HUES6 (cell line): ENCODE measurements around the gene TOX2.

Source experiments
- H3K27ac ChIP-seq: 2 replicates; pipeline ENCODE4 v1.7.0; 2013; ENCODE audit warnings: low read depth, mild to moderate bottlenecking, low read length, inconsistent platforms
- H3K27me3 ChIP-seq: 2 replicates; pipeline ENCODE4 v1.6.1; 2013; ENCODE audit warnings: low read length; ENCODE audit not compliant: control insufficient read depth, insufficient read depth
- H3K36me3 ChIP-seq: 2 replicates; pipeline ENCODE4 v1.6.1; 2013; ENCODE audit warnings: low read length; ENCODE audit not compliant: control insufficient read depth, insufficient read depth
- H3K4me1 ChIP-seq: 2 replicates; pipeline ENCODE4 v1.6.1; 2013; ENCODE audit warnings: low read length; ENCODE audit not compliant: control insufficient read depth, insufficient read depth
- H3K4me3 ChIP-seq: 2 replicates; pipeline ENCODE4 v1.5.1; 2013; ENCODE audit warnings: low read depth, low read length
- H3K9ac ChIP-seq: one replicate; pipeline ENCODE4 v1.6.1; 2013; ENCODE audit warnings: mild to moderate bottlenecking, low read length
- H3K9me3 ChIP-seq: 2 replicates; pipeline ENCODE4 v1.6.1; 2013; ENCODE audit warnings: low read depth, low read length; ENCODE audit not compliant: control insufficient read depth, insufficient read depth

Gene TOX2

GRCh38 chr20:43914311-43915210 lies at the start of gene TOX2:
Gene TOX2 (plus strand): TSS chr20:43914852. CDS start chr20:43914892, 40 bp downstream.
- Histone ChIP-seq H3K27ac (no peak within 1 kb of the TSS), H3K4me1 (peaks cover 9% of the 10 kb centered on the region), H3K4me3 (peak within 1 kb of the TSS; percentile 74), H3K27me3 (peaks cover 47% of the 10 kb centered on the region), H3K9me3 (no peaks in the 10 kb centered on the region), H3K9ac (peak within 1 kb of the TSS; percentile 29), H3K36me3 (no peaks in the 10 kb centered on the region)

- no peaks in the 10 kb centered on the region for H3K27me3 ChIP-seq
- no peak overlapping the region for H3K9ac ChIP-seq
- H3K4me3 ChIP-seq, result no peak overlapping the region
- H3K36me3 ChIP-seq, result no peaks in the 10 kb centered on the region
- no peaks in the 10 kb centered on the region; the same call in 1 of the 2 replicates for H3K4me1 ChIP-seq
- H3K9me3 ChIP-seq, result no peaks in the 10 kb centered on the region
- H3K27ac ChIP-seq, result no peak overlapping the region
Observed at GRCh38 chr20:43868091-43868490, 46.6 kb upstream of the TOX2 start.

GRCh38 chr20:43870484-43870883 lies 44.2 kb upstream of the TOX2 start:
- no peaks in the 10 kb centered on the region for H3K9me3 ChIP-seq
- no peaks in the 10 kb centered on the region for H3K36me3 ChIP-seq
- H3K27ac ChIP-seq, result no peak overlapping the region
- H3K4me1 ChIP-seq, result no peaks in the 10 kb centered on the region
- no peak overlapping the region for H3K9ac ChIP-seq
- no peaks in the 10 kb centered on the region for H3K27me3 ChIP-seq
- no peak overlapping the region for H3K4me3 ChIP-seq

- Histone ChIP-seq H3K36me3 (no peaks in the 10 kb centered on the region), H3K4me3 (no peak overlapping the region), H3K9ac (no peak overlapping the region), H3K4me1 (no peaks in the 10 kb centered on the region), H3K27me3 (no peaks in the 10 kb centered on the region), H3K27ac (no peak overlapping the region), H3K9me3 (peaks cover 7% of the 10 kb centered on the region; the same call in 1 of the 2 replicates)
Observed at GRCh38 chr20:43878776-43879175, 35.9 kb upstream of the TOX2 start.

GRCh38 chr20:43893930-43894329 lies 20.7 kb upstream of the TOX2 start:
- H3K36me3 ChIP-seq, result no peaks in the 10 kb centered on the region
- H3K4me1 ChIP-seq, result peaks cover 15% of the 10 kb centered on the region
- H3K9me3 ChIP-seq, result peaks cover 18% of the 10 kb centered on the region; the same call in 1 of the 2 replicates
- no peak overlapping the region for H3K4me3 ChIP-seq
- no peak overlapping the region for H3K27ac ChIP-seq
- no peaks in the 10 kb centered on the region for H3K27me3 ChIP-seq
- H3K9ac ChIP-seq, result no peak overlapping the region

- Histone ChIP-seq H3K27ac (no peak overlapping the region), H3K4me3 (no peak overlapping the region), H3K4me1 (peaks cover 19% of the 10 kb centered on the region), H3K9me3 (peaks cover 18% of the 10 kb centered on the region; the same call in 1 of the 2 replicates), H3K36me3 (no peaks in the 10 kb centered on the region), H3K9ac (no peak overlapping the region), H3K27me3 (no peaks in the 10 kb centered on the region)
Observed at GRCh38 chr20:43894491-43894890, 20.2 kb upstream of the TOX2 start.

GRCh38 chr20:43895235-43895634 lies 19.4 kb upstream of the TOX2 start:
- no peak overlapping the region for H3K27ac ChIP-seq
- peaks cover 27% of the 10 kb centered on the region for H3K4me1 ChIP-seq
- peaks cover 15% of the 10 kb centered on the region; the same call in 1 of the 2 replicates for H3K9me3 ChIP-seq
- no peak overlapping the region for H3K9ac ChIP-seq
- no peaks in the 10 kb centered on the region for H3K36me3 ChIP-seq
- no peaks in the 10 kb centered on the region for H3K27me3 ChIP-seq
- no peak overlapping the region for H3K4me3 ChIP-seq

GRCh38 chr20:43899274-43900120 lies 15.2 kb upstream of the TOX2 start:
- H3K36me3 ChIP-seq, result no peaks in the 10 kb centered on the region
- H3K9me3 ChIP-seq, result peaks cover 6% of the 10 kb centered on the region
- H3K27me3 ChIP-seq, result no peaks in the 10 kb centered on the region
- no peak overlapping the region for H3K9ac ChIP-seq
- H3K4me3 ChIP-seq, result no peak overlapping the region; the same call in 1 of the 2 replicates
- H3K4me1 ChIP-seq, result peaks cover 32% of the 10 kb centered on the region
- H3K27ac ChIP-seq, result no peak overlapping the region

DNA sequence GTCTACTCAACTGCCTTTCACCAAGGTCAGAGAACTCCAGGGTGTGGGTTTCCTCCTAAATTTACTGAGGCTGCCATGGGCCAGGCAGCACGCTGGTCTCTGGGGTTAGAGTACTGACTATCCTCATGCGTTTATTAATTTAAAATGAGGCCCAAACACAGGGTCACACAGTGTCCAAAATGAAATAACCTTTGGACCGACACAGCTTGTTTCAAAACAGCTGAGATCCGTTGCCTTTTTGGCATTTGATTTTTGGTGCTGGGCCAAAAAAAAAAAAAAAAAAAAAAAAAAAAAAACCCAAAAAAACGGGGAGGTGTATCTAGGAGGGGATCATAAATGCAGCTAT lies 14.6 kb upstream of the TOX2 start:
- peaks cover 30% of the 10 kb centered on the region for H3K4me1 ChIP-seq
- peaks cover 6% of the 10 kb centered on the region for H3K9me3 ChIP-seq
- H3K4me3 ChIP-seq, result no peak overlapping the region
- no peak overlapping the region for H3K27ac ChIP-seq
- H3K9ac ChIP-seq, result no peak overlapping the region
- no peaks in the 10 kb centered on the region for H3K36me3 ChIP-seq
- no peaks in the 10 kb centered on the region for H3K27me3 ChIP-seq

GRCh38 chr20:43900496-43900895 lies 14.2 kb upstream of the TOX2 start:
- peaks cover 6% of the 10 kb centered on the region for H3K9me3 ChIP-seq
- peaks cover 29% of the 10 kb centered on the region for H3K4me1 ChIP-seq
- no peaks in the 10 kb centered on the region for H3K27me3 ChIP-seq
- H3K27ac ChIP-seq, result no peak overlapping the region
- H3K4me3 ChIP-seq, result no peak overlapping the region
- no peak overlapping the region for H3K9ac ChIP-seq
- no peaks in the 10 kb centered on the region for H3K36me3 ChIP-seq

DNA sequence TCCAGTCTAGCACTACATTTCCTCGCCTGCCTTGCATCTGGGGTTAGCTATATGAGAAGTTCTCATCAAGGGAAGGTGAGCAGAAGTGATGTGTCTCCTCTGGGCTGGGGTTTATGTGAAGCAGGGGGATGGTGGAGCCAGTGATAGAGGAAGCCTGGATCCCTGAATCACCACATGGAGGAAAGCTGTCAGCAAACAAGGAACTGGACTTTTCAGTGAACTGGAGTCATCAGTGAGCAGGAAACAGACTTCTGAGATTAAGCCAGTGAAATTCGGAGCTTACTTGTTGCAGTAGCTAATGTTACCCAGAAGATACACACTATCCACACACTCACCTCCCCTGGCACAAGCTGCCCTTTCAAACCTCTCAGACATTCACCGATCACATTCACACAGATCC lies 13.4 kb upstream of the TOX2 start:
- Histone ChIP-seq H3K27me3 (no peaks in the 10 kb centered on the region), H3K9me3 (peaks cover 6% of the 10 kb centered on the region)

More for the DNA sequence above, 13.4 kb upstream of the TOX2 start:
- Histone ChIP-seq H3K4me3 (no peak overlapping the region), H3K27ac (no peak overlapping the region), H3K4me1 (peaks cover 29% of the 10 kb centered on the region), H3K9ac (no peak overlapping the region), H3K36me3 (no peaks in the 10 kb centered on the region)
